Right lobe of liver (tissue), 4 donors: ENCODE data around the gene EIF1AY.

Experiments used
- POLR2A ChIP-seq: fragments of 450-650 bp; IDR thresholded peaks from one replicate; pipeline ENCODE4 v1.6.1; 2017; ENCODE audit warnings: antibody characterized with exemption, mild to moderate bottlenecking
- TF ChIP-seq, protein P1 (sequence below), 4 donors: fragments of 200-600 bp in 3 of 4; fragments of 450-650 bp in 1 of 4; IDR thresholded peaks; one replicate each; pipeline versions ENCODE4 v1.5.1 to v1.8.0; 2016 to 2022; ENCODE audit warnings: antibody characterized with exemption in 4 of 4, mild to moderate bottlenecking in 2 of 4
- donor health status: DM: no; HTN: no; CAD: no.
- donor health status: DM: no; HTN: no; CAD: no.
- donor health status: DM: no; HTN: yes; CAD: no.

- TF ChIP-seq, protein P1, sequence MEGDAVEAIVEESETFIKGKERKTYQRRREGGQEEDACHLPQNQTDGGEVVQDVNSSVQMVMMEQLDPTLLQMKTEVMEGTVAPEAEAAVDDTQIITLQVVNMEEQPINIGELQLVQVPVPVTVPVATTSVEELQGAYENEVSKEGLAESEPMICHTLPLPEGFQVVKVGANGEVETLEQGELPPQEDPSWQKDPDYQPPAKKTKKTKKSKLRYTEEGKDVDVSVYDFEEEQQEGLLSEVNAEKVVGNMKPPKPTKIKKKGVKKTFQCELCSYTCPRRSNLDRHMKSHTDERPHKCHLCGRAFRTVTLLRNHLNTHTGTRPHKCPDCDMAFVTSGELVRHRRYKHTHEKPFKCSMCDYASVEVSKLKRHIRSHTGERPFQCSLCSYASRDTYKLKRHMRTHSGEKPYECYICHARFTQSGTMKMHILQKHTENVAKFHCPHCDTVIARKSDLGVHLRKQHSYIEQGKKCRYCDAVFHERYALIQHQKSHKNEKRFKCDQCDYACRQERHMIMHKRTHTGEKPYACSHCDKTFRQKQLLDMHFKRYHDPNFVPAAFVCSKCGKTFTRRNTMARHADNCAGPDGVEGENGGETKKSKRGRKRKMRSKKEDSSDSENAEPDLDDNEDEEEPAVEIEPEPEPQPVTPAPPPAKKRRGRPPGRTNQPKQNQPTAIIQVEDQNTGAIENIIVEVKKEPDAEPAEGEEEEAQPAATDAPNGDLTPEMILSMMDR (IDR thresholded peaks at IDR 0.05) = no peak
- no peak for TF ChIP-seq POLR2A
Observed at GRCh38 chrY:20586161-20586560, 10.6 kb downstream of the EIF1AY start.
